ENCODE data around the gene FSTL3. TPM values are rescaled to one million over a fixed set of nuclear protein-coding genes. Genes with fewer than 3 reads are reported as not detected.

FSTL3 gene
- 263 and 426 TPM in 2 replicates for total RNA-seq

DNA sequence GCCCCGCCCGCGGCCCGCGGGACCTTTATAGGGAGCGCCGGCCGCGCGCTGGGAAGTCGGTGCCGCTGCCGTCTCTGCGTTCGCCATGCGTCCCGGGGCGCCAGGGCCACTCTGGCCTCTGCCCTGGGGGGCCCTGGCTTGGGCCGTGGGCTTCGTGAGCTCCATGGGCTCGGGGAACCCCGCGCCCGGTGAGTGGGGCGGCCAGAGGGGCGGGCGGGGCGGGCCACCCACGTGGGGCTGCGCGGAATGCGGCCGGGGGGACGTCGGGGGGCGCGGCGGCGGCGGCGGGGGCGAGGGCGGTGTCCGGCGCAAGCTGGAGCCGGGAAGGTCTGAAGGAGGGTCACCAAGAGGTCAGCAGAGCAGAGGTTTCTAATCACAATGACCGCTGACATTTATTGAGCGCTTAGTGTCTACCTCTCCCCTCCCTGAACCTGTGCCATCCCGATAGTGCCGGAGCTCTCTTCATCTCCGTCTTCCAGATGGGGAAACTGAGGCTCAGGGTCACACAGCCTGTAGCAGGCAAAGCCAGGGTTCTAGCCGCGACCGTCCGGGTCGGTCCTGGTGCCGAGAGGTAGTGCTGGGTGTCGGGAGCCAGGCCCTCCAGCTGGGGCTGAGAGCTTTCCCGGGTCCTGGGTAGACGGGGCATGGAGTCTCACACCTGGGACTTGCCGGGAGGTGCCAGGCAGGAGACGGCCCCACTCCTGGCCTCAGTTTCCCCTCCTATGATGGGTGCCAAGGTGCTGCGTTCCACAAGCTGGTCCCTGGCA lies at the start of gene FSTL3:
FSTL3 (plus strand) TSS at position 54 of the 767 bp plus-strand sequence; CDS start at position 86, 32 bp downstream.

GRCh38 chr19:633068-633785 lies 43.0 kb upstream of the FSTL3 start, which contains the start of gene POLRMT:
TSS of gene POLRMT (minus strand) at chr19:633537. CDS start at chr19:633512, 25 bp downstream.

GRCh38 chr19:639253-640160 lies 36.7 kb upstream of the FSTL3 start, which contains the start of gene FGF22:
TSS of gene FGF22 (plus strand) at chr19:639879. CDS start at chr19:639926, 47 bp downstream.

DNA sequence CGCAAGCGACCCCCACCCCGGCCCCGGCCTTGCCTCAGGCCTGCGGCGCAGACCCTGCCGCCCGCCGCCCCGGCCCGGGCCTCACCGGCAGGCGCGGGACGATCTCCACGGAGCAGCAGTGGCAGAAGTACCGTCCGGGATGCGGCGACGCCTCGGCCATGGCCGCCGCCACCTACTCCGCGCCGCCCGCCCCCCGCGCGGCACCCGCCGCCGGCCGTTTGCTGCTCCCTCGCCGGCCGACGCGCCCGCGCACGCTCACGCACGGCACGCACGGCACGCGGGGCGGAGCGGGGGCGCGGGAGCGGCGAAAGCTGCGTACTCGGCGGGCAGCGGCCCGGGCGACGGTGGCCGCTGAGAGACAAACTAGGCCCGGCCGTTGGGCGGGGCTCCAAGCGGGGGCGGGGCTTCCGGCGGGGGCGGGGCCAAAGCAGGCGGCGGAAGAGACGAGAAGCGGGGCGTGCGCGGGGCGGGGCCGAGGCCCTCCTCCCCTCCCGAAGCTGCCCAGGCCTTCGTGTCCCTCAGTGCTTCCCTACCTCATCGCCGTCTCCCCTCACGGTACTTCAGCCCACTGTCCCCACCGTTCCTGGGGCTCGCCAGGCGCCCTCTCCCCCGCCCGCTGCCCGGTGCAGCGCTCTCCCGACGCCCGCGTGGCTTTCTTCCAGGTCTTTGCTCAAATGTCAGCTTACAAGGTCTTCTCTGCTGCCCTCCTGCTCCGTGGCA lies 13.1 kb upstream of the FSTL3 start, which contains the start of gene RNF126:
RNF126 (minus strand) TSS at position 253 of the 720 bp plus-strand sequence; CDS start at position 160, 93 bp downstream.

GRCh38 chr19:695352-695949 lies 19.3 kb downstream of the FSTL3 start, which contains the start of gene PRSS57:
TSS of gene PRSS57 (minus strand) at chr19:695452. CDS start at chr19:695430, 22 bp downstream.

DNA sequence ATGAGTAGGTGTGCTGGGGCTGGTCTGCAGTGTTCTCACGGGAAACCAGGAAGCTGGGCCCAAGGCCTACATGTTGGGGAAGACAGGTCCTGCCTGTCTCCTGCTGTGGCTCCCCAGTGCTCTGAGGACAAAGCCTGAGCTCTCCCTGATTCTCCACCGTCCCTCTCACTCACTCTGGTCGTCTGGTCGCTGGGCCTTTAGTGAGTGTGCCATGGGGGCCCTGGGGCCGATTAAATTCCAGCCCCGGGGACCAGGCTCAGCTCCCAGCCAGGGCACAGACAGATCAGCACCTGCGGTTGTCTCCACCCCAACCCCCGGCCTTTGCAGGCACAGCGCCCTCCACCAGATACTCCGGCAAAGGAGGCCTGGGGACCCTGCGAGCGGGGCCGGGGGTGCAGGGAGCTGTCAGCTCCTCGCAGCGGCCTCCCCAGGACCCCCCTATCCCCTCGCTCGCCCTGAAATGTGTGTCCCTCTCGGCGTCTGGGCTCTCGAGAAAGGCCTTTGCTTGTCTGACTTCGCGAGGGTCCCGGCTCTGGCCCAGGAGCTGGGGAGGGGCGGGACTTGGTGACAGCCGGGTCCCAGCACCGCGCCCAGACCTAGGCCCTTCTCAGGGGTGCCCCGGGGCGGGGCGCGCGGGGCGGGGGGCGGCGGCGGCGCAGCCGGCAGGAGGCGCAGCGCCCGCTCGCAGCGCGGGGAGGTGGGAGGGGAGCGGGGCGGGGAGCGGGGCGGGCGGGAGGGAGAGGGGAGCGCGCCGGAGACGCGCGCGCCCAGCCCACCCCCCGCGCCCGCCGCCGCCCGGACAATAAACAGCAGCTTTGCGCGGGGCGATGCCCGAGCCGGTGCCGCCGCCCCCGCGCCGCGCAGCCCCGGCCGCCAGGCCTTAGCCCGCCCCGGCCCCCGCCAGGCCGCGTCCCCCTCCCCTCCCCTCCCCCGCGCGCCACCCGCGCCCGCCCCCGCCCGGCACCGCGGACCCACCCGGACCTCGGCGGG lies 32.3 kb downstream of the FSTL3 start, which contains the start of gene PALM:
PALM (plus strand) TSS at position 782 of the 990 bp plus-strand sequence. CDS start 212 bp downstream, outside the sequence.

Other genes starting within 250 kb of the FSTL3 start
- 0.85 and 2.4 TPM in 2 replicates for gene SHC2, start 215.4 kb upstream of the FSTL3 start, total RNA-seq
- under 0.01 and 0.43 TPM in 2 replicates for gene MADCAM1, start 179.9 kb upstream of the FSTL3 start, total RNA-seq
- gene TPGS1, start 168.9 kb upstream of the FSTL3 start, total RNA-seq: 19.8 and 40.7 TPM in 2 replicates
- gene CDC34, start 144.6 kb upstream of the FSTL3 start, total RNA-seq: 111 and 129 TPM in 2 replicates
- not detected in 2 replicates for gene GZMM, start 132.3 kb upstream of the FSTL3 start, total RNA-seq
- gene BSG, start 103.8 kb upstream of the FSTL3 start, total RNA-seq: 447 and 481 TPM in 2 replicates
- 0.21 and 0.24 TPM in 2 replicates for gene HCN2, start 86.5 kb upstream of the FSTL3 start, total RNA-seq
- gene POLRMT, start 42.9 kb upstream of the FSTL3 start, total RNA-seq: 34.5 and 37.7 TPM in 2 replicates
- gene FGF22, start 36.5 kb upstream of the FSTL3 start, total RNA-seq: not detected in 2 replicates
- gene RNF126, start 13.2 kb upstream of the FSTL3 start, total RNA-seq: 50.8 and 79.9 TPM in 2 replicates
- gene PRSS57, start 19.1 kb downstream of the FSTL3 start, total RNA-seq: not detected in 2 replicates
- under 0.01 and 1.2 TPM in 2 replicates for gene PALM, start 32.5 kb downstream of the FSTL3 start, total RNA-seq
- 76.4 and 100 TPM in 2 replicates for gene MISP, start 74.7 kb downstream of the FSTL3 start, total RNA-seq
- gene PTBP1, start 121.1 kb downstream of the FSTL3 start, total RNA-seq: 94.7 and 108 TPM in 2 replicates
- 0.48 TPM in 1 of 2 replicates, not detected in the other for gene PLPPR3, start 145.6 kb downstream of the FSTL3 start, total RNA-seq
- 0.24 TPM in 1 of 2 replicates, not detected in the other for gene AZU1, start 151.4 kb downstream of the FSTL3 start, total RNA-seq
- gene PRTN3, start 164.6 kb downstream of the FSTL3 start, total RNA-seq: not detected in 2 replicates
- gene ELANE, start 175.9 kb downstream of the FSTL3 start, total RNA-seq: not detected in 2 replicates
- gene CFD, start 183.3 kb downstream of the FSTL3 start, total RNA-seq: 8.5 and 8.9 TPM in 2 replicates
- 15.1 and 18.6 TPM in 2 replicates for gene MED16, start 216.8 kb downstream of the FSTL3 start, total RNA-seq
- gene RNU6-9, start 217.1 kb downstream of the FSTL3 start, total RNA-seq: not detected in 2 replicates
- 45.4 and 52.8 TPM in 2 replicates for gene R3HDM4, start 236.8 kb downstream of the FSTL3 start, total RNA-seq
- gene KISS1R, start 240.9 kb downstream of the FSTL3 start, total RNA-seq: 0.43 TPM in 1 of 2 replicates, not detected in the other
- gene ARID3A, start 249.6 kb downstream of the FSTL3 start, total RNA-seq: 19.2 and 21.4 TPM in 2 replicates